Memory B cell (primary cell): Measurements from ENCODE around the gene PARP3.
"Not testable (repeated sequence)": the region's sequence is repeated elsewhere in the genome, so short reads cannot be mapped to it uniquely, and the experiment has no call there.

Source experiments
- ATAC-seq: fragments of 150-1000 bp; cut with Tn5 transposase; 2 replicates; pipeline ENCODE4 v1.10.0; 2021; ENCODE audit warnings: low read depth, mild to moderate bottlenecking, moderate library complexity
- DNase-seq, 2 donors: peaks; one replicate each; pipeline ENCODE4 v3.0.0; 2022; ENCODE audit warnings: low spot score in 2 of 2
- H3K27ac Mint-ChIP-seq: one replicate; pipeline ENCODE4 v1.8.0; 2022; ENCODE audit warnings: mild to moderate bottlenecking, moderate library complexity, mixed read lengths
- H3K27me3 Mint-ChIP-seq: one replicate; pipeline ENCODE4 v1.8.0; 2022; ENCODE audit warnings: mixed read lengths
- H3K36me3 Mint-ChIP-seq: one replicate; pipeline ENCODE4 v1.8.0; 2022; ENCODE audit warnings: mild to moderate bottlenecking, mixed read lengths
- H3K4me1 Mint-ChIP-seq: one replicate; pipeline ENCODE4 v1.8.0; 2022; ENCODE audit warnings: mixed read lengths
- H3K4me3 Mint-ChIP-seq: one replicate; pipeline ENCODE4 v1.8.0; 2022; ENCODE audit warnings: mild to moderate bottlenecking, moderate library complexity, mixed read lengths
- H3K9me3 Mint-ChIP-seq: one replicate; pipeline ENCODE4 v1.8.0; 2022; ENCODE audit warnings: mixed read lengths

PARP3 gene

DNA sequence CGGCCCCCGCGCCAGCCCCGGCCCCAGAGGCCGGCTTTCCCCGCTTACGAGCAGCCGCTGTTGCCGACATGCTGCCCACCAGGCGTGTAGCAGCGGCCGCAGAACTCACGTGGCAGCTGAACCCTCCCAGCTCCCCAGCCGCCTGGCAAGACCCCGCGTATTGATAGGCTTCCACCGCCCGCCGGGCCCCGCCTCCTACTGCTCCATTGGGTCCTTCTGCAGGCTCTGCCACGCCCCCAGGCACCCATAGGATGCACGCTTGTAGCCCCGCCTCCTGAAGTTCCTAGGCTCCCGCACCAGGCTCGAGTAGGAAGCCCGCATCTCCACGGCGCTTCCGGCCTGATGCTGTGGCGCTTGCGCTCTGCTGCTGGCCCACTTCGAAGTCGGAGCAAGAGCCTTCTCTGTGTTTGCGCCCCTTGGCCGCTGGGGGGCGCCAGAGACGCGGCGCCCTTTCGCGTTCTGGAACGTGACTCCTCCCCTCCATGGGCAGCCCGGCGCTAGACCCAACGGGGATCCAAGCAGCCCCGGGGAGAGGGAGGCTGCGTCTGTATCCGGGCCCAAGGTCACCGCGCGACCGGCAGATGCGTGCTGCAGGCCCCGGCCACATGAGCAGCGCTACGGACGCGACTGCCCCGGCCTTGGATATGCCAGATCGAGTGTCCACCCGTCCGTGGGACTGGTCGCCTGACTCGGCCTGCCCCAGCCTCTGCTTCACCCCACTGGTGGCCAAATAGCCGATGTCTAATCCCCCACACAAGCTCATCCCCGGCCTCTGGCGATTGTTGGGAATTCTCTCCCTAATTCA, at the start of gene PARP3, which contains the start of gene RRP9:
TSS of gene PARP3 (plus strand) at position 566 of the 805 bp plus-strand sequence. CDS start 993 bp downstream, outside the sequence.
TSS of gene RRP9 (minus strand) at position 107 of the 805 bp plus-strand sequence. CDS start at position 70, 37 bp downstream.
- no peaks in the 10 kb centered on the region for H3K27me3 Mint-ChIP-seq
- H3K4me1 Mint-ChIP-seq, result peaks cover 11% of the 10 kb centered on the region
- peak within 1 kb of the TSS; percentile 88 for H3K4me3 Mint-ChIP-seq
- peak; percentile 93 to 98 for DNase-seq
- peaks cover 16% of the 10 kb centered on the region for H3K36me3 Mint-ChIP-seq
- ATAC-seq, result peak; percentile 87
- H3K27ac Mint-ChIP-seq, result peak within 1 kb of the TSS; percentile 53
- H3K9me3 Mint-ChIP-seq, result no peaks in the 10 kb centered on the region

DNA sequence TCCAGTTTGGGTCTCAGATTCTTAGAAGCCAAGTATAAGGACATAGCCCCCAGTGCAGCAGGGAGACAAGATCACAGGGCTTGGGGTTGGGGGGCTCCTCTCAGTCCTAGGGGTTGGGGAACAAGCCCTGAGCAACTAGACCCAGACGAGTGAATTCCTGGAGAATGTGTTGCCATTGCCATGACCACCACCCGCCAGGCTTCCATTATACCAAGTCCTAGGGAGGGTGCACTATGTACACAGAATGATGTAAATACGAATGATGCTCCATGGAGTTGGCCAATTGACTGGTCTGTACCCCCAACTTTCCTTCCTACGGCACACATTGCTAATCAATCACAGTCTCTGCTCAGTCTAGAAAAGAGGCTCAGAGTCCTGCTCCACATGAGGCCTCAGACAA, 47.8 kb upstream of the PARP3 start:
- no peak for ATAC-seq
- Mint-ChIP-seq H3K4me3 (no peak overlapping the region), H3K27ac (no peak overlapping the region), H3K9me3 (no peaks in the 10 kb centered on the region), H3K36me3 (no peaks in the 10 kb centered on the region), H3K4me1 (no peaks in the 10 kb centered on the region), H3K27me3 (peaks cover 27% of the 10 kb centered on the region)
- DNase-seq, result no peak

DNA sequence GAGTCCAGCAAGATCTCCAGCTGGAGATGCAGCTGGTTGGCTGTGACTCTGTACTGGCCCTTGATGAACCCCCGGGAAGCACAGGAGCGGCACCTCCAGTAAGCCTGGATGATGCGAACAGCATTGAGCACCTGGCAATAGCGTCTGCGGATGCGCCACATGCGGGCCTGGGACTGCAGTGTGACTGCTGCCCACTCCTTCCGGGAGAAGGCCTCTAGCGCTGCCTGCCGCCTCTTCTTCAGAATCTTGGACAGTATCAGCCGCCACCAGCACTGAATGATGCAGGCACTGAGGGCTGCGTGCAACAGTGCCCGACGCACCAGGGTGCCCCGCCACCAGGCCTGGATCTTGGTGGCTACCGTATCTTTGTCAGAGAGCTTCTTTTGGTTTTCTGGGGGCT, 47.2 kb upstream of the PARP3 start:
- ATAC-seq, result no peak
- Mint-ChIP-seq H3K4me3 (no peak overlapping the region), H3K27ac (no peak overlapping the region), H3K4me1 (no peaks in the 10 kb centered on the region), H3K9me3 (no peaks in the 10 kb centered on the region), H3K27me3 (peaks cover 27% of the 10 kb centered on the region), H3K36me3 (no peaks in the 10 kb centered on the region)
- no peak for DNase-seq

DNA sequence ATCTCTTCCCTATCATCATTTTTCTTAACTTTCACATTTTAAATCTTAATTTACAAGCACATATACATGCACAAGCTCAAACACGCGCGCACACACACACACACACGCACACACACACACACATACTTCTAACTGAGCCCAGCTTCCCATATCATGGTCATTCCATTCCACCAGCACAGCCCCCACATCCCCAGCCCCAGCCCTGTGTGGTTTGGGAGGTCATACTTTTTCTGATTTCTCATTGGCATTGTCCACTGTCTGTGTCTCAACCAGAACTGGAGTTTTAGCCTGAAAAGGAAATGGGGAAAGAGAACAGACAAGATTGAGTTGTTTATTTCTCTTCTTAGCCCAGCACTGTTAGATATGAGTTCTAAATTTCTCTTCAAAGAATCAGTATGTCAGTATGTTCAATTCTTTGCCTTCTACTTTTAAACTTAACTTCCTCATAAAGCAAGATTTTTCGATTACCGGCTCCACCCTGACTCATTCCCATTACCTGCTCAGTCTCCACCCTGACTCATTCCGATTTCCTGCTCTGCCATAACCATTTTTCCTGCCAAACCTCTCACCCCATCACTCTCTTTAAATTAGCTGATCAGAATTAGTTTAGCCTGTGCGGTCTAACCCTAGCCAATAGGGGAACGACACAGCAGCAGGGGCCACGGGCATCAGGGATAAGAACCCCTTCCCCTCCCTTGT, 45.4 kb upstream of the PARP3 start:
- Mint-ChIP-seq H3K27ac (no peak overlapping the region), H3K9me3 (no peaks in the 10 kb centered on the region), H3K4me3 (no peak overlapping the region), H3K36me3 (no peaks in the 10 kb centered on the region), H3K4me1 (no peaks in the 10 kb centered on the region), H3K27me3 (peaks cover 31% of the 10 kb centered on the region)
- DNase-seq (no peak), ATAC-seq (no peak)

DNA sequence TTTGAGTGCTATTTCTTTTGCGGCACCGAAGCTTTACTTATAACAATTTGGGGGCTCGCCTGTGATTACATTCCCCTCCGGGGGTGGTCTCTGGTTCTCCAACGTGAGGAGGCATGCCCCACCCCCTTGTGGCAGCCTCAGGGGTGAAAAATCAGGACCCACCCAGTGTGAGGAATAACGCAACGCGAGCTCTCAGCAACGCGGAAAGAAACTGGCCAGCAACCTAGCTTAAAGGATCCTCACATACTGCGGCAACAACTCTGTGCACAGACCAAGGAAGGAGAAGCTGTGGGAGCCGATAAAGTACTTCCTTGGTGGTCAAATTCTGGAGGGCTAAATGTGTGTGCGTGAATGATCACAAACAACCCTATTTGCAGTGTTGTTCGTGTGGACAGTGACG, 44.8 kb upstream of the PARP3 start:
- H3K4me3 Mint-ChIP-seq, result no peak overlapping the region
- ATAC-seq (no peak), DNase-seq (no peak)
- H3K36me3 Mint-ChIP-seq, result no peaks in the 10 kb centered on the region
- H3K9me3 Mint-ChIP-seq, result no peaks in the 10 kb centered on the region
- no peak overlapping the region for H3K27ac Mint-ChIP-seq
- peaks cover under 1% of the 10 kb centered on the region for H3K4me1 Mint-ChIP-seq
- peaks cover 28% of the 10 kb centered on the region for H3K27me3 Mint-ChIP-seq

DNA sequence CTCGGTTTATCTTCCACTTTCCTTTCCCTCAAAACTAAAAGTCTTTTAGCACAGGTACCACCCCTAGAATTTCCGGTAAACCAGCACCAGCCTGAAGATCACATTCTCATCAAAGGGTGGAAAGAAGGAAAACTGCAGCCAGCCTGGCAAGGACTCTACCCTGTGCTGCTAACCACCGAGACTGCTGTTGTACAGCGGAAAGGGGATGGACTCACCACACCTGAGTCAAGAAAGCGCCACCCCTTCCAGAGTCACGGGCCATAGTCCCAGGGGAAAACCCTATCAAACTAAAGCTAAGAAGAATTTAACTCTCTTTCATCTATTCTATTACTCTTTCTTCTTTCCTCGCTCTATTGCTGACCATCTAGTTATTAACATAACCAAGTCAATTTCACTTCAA, 42.1 kb upstream of the PARP3 start:
- not testable (repeated sequence) for H3K4me3 Mint-ChIP-seq, ATAC-seq, H3K9me3 Mint-ChIP-seq, H3K4me1 Mint-ChIP-seq, H3K27ac Mint-ChIP-seq, H3K36me3 Mint-ChIP-seq, DNase-seq
- H3K27me3 Mint-ChIP-seq, result peaks cover 31% of the 10 kb centered on the region

DNA sequence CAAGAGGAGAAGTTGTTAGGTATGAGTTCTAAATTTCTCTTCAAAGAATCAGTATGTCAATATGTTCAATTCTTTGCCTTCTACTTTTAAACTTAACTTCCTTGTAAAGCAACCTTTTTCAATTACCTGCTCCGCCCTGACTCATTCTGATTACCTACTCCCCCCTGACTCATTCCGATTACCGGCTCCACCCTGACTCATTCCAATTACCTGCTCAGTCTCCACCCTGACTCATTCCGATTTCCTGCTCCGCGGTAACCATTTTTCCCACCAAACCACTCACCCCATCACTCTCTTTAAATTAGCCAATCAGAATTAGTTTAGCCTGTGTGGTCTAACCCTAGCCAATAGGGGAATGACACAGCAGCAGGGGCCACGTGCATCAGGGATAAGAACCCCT, 39.8 kb upstream of the PARP3 start:
- H3K4me3 Mint-ChIP-seq, H3K9me3 Mint-ChIP-seq, H3K27ac Mint-ChIP-seq, DNase-seq, ATAC-seq, H3K4me1 Mint-ChIP-seq: not testable (repeated sequence)
- Mint-ChIP-seq H3K36me3 (peaks cover 13% of the 10 kb centered on the region), H3K27me3 (peaks cover 28% of the 10 kb centered on the region)

DNA sequence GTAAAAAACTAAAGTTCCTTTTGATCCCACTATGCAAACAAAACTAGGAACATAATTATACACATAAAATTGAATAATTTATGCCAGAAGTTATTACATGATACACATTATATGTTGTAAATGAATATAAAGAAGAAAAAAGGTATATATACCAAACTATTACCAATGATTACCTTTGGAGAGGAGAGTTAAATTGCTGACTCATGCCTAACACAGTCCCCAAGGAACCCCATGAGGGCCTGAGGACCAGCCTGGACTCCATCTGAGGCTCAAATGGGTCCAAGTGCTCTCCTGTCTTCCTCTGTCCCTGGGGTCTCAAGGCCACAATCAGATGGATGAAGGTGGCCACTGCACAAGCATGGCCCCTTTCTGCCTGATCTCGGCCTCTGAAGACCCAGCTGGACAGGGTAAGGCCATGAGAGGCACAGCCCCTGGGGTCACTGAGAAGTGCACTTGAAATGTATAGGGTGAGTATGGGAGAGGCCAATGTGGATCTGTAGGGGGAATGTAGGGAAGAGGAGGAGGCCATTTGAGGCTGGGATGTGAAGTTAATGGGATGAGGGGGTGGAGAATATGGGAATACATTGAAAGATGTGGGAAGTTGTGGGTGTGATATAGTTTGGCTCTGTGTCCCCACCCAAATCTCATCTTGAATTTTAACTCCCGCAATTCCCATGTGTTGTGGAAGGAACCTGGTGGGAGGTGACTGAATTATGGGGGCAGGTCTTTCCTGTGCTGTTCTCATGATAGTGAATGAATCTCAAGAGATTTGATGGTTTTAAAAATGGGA, 37.9 kb upstream of the PARP3 start:
- Mint-ChIP-seq H3K4me3 (no peak overlapping the region), H3K36me3 (peaks cover 16% of the 10 kb centered on the region), H3K4me1 (peaks cover 3% of the 10 kb centered on the region), H3K9me3 (peaks cover 13% of the 10 kb centered on the region), H3K27me3 (peaks cover 36% of the 10 kb centered on the region), H3K27ac (no peak overlapping the region)
- DNase-seq (no peak), ATAC-seq (no peak)

DNA sequence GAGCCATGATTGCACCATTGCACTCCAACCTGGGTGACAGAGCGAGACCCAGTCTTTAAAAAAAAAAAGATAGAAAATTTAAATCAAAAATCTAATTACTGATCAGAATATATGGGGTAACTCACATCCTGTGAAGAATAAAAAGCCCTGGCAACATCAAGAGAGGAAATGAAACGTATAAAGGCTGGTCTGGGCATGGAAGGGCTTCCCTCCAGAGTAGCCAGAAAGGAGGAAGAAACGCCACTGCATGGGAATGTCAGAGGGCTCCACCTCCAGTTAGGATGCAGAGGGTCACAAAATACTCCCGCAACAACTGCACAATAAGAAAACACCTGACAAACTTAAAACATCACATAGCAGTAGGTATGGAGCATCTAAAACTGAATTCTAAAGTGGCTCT, 34.1 kb upstream of the PARP3 start:
- H3K4me3 Mint-ChIP-seq, result no peak overlapping the region
- peaks cover 17% of the 10 kb centered on the region for H3K36me3 Mint-ChIP-seq
- H3K4me1 Mint-ChIP-seq, result no peaks in the 10 kb centered on the region
- DNase-seq, result no peak
- no peak overlapping the region for H3K27ac Mint-ChIP-seq
- peaks cover 14% of the 10 kb centered on the region for H3K9me3 Mint-ChIP-seq
- peaks cover 24% of the 10 kb centered on the region for H3K27me3 Mint-ChIP-seq
- ATAC-seq, result no peak

DNA sequence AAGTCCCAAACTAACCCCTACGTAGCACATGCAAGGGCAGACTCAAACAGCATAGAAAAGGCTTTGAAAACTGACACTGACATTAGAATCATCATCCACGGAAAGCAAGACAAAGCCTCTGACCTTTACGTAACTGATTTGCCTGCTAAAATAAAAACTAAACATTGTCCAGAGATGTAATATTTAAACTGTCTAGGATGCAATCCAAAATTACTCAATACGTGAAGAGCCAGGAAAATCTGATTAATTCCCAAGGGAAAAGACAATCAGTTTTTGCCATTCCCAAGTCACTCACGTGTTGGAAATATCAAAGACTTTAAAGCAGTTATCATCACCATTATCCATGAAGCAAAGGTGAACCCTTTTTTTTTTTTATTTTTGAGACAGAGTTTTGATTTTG, 25.7 kb upstream of the PARP3 start:
- Mint-ChIP-seq H3K9me3 (no peaks in the 10 kb centered on the region), H3K36me3 (no peaks in the 10 kb centered on the region), H3K27ac (no peak overlapping the region), H3K27me3 (peaks cover 5% of the 10 kb centered on the region), H3K4me1 (no peaks in the 10 kb centered on the region), H3K4me3 (no peak overlapping the region)
- DNase-seq (no peak), ATAC-seq (no peak)

DNA sequence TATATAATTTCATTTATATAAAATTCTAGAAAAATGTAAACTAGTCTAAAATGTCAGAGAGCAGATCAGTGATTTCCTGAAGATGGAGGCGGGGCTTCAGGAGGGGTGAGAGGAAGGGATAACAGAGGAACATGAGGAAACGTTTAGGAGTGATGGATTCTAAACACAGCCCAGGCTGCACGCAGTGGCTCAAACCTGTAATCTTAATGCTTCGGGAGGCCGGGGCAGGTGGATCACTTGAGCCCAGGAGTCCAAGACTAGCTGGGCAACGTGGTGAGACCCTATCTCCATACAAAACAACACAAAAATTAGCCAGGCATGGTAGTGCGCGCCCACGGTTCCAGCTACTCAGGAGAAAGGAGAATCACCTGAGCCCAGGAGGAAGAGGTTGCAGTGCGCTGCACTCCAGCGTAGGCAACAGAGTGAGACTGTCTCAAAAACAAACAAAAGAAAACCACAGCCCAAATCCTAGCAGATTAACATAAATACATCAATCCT, 21.0 kb upstream of the PARP3 start:
- ATAC-seq (no peak), DNase-seq (no peak)
- no peaks in the 10 kb centered on the region for H3K36me3 Mint-ChIP-seq
- H3K4me1 Mint-ChIP-seq, result no peaks in the 10 kb centered on the region
- H3K27ac Mint-ChIP-seq, result no peak overlapping the region
- H3K4me3 Mint-ChIP-seq, result no peak overlapping the region
- H3K9me3 Mint-ChIP-seq, result no peaks in the 10 kb centered on the region
- peaks cover 10% of the 10 kb centered on the region for H3K27me3 Mint-ChIP-seq

DNA sequence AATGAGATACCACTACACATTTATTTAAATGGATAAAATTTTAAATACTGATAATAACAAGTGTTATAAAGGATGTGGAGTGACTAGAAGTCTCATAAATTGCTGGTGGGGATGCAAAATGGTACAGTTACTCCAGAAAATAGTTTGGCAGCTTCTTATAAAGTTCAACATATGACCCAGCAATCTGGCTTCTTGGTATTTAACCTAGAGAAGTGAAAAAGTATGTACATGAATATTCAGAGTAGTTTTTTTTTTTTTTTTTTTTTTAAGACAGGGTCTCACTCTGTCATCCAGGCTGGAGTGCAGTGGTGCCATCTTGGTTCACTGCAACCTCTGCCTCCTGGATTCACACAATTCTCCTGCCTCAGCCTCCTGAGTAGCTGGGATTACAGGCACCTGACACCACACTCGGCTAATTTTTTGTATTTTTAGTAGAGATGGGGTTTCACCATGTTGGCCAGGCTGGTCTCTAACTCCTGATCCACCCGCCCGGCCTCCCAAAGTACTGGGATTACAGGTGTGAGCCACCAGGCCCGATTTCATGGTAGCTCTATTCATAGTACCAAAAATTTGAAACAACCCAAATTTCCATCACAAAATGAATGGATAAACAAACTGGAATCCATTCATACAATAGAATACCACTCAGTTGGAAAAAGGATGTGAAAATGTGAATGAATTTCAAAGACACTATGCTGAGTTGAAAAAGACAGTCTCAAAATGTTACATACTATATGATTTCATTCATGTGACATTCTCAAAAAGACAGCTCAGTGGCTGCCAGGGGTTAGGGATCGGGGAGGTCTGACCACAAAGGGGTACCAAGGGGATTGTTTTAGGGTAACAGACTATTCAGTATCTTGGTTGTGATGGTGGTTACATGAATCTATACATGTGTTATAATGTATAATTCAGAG, 14.8 kb upstream of the PARP3 start:
- Mint-ChIP-seq H3K9me3 (no peaks in the 10 kb centered on the region), H3K4me3 (no peak overlapping the region), H3K36me3 (peaks cover 2% of the 10 kb centered on the region), H3K27me3 (peaks cover under 1% of the 10 kb centered on the region), H3K4me1 (no peaks in the 10 kb centered on the region), H3K27ac (no peak overlapping the region)
- ATAC-seq, result no peak
- DNase-seq, result no peak

DNA sequence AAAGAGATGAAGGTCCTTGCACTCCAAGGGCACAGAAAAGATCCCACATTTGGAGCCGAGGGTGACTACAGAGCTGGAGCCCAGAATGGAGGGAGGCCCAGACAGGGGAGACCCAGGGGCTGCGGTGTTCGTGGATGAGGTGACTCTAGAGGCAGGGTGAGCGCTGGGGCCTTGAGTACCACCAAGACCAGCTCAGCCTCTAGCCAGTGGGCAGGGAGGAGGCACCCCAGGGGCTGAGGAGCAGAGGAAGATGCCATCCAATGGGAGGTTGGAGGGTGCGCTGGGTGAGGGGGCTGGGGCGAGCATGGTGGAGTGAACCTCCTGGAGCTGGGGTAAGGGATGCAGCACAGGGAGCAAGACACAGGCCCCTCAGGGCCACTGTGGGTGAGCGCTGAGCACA, 13.7 kb upstream of the PARP3 start:
- ATAC-seq (no peak), DNase-seq (no peak)
- H3K4me1 Mint-ChIP-seq, result no peaks in the 10 kb centered on the region
- no peaks in the 10 kb centered on the region for H3K9me3 Mint-ChIP-seq
- no peaks in the 10 kb centered on the region for H3K27me3 Mint-ChIP-seq
- peaks cover 9% of the 10 kb centered on the region for H3K36me3 Mint-ChIP-seq
- no peak overlapping the region for H3K27ac Mint-ChIP-seq
- no peak overlapping the region for H3K4me3 Mint-ChIP-seq
